ENCODE data around the gene CPA1.

Gene CPA1

DNA sequence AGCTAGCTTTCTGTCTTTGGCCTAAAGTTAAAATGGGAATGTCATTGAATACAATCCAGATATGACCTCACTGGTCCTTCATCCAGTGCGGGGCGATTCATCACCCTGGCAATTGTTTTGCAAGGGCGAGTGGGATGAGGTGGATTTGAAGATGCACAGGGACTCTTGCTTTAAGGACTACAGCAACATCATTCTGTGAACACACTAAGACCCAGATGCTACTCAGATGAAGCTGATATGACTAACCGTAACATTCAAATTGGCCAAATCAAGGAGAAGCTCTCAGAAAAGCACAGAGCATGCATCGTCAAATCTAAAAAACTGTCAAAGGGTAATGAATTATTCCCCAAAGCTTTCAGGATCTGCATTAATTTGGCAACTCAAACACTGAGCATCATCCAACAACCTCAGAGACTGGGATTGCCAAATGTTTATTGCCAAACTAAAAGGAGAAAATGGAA, 12.8 kb downstream of the CPA1 start:
- no peak overlapping the region for H3K4me2 ChIP-seq (ENCODE audit: low read length)

DNA sequence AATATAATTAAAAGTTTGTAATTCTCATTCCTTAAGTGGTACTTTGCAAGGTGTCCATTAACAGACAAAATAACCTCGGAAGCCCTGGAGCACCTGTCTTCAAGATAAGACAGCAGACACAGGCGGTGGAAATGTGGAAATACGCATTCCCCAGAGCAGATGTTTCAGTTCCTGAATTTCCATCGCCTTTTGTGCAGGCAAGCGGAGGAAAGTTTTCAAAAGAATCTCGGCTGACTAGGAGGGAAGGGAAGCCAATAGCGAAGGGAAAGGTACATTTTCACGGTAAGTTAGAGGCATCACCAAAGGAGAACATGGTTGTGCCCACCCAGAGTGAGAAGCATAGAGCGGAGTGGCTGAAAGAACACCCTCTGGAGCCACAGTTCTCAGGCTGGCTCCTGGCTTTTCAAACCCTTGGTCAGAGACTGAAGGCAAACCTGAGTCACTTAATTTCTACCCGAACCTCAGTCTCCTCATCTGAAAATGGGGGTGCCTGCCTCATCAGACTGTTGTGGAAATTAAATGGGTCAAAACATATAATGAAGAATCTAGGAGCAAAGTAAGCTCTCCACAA, 13.6 kb downstream of the CPA1 start:
- no peak overlapping the region for H3K27ac ChIP-seq (ENCODE audit: low read depth, low read length)
- H3K9me2 ChIP-seq (replicated peaks; ENCODE audit: control insufficient read depth, low read length) = no peaks in the 10 kb centered on the region
- H3K27me3 ChIP-seq (ENCODE audit: control insufficient read depth, low read length) = no peaks in the 10 kb centered on the region
- peaks cover 13% of the 10 kb centered on the region for H3K36me3 ChIP-seq (ENCODE audit: control insufficient read depth, low read length)
- H3K4me3 ChIP-seq (ENCODE audit: low read length) = no peak overlapping the region
- H3K9me3 ChIP-seq (ENCODE audit: control insufficient read depth, insufficient read depth, low read length) = no peaks in the 10 kb centered on the region
- H3F3A ChIP-seq (ENCODE audit: control insufficient read depth, insufficient read depth) = no peaks in the 10 kb centered on the region
- H3K4me2 ChIP-seq (ENCODE audit: low read length) = no peak overlapping the region
- no peaks in the 10 kb centered on the region for H3K79me2 ChIP-seq (ENCODE audit: control insufficient read depth, low read length)
- TF ChIP-seq, protein P1, sequence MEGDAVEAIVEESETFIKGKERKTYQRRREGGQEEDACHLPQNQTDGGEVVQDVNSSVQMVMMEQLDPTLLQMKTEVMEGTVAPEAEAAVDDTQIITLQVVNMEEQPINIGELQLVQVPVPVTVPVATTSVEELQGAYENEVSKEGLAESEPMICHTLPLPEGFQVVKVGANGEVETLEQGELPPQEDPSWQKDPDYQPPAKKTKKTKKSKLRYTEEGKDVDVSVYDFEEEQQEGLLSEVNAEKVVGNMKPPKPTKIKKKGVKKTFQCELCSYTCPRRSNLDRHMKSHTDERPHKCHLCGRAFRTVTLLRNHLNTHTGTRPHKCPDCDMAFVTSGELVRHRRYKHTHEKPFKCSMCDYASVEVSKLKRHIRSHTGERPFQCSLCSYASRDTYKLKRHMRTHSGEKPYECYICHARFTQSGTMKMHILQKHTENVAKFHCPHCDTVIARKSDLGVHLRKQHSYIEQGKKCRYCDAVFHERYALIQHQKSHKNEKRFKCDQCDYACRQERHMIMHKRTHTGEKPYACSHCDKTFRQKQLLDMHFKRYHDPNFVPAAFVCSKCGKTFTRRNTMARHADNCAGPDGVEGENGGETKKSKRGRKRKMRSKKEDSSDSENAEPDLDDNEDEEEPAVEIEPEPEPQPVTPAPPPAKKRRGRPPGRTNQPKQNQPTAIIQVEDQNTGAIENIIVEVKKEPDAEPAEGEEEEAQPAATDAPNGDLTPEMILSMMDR (IDR thresholded peaks at IDR 0.05; ENCODE audit: low read depth, low read length, poor library complexity, severe bottlenecking) = no peak
- no peak for TF ChIP-seq EZH2phosphoT487 (IDR thresholded peaks at IDR 0.05; ENCODE audit: borderline replicate concordance, low read length)
- no peaks in the 10 kb centered on the region for H3K4me1 ChIP-seq (ENCODE audit: control insufficient read depth, low read length)
- no peaks in the 10 kb centered on the region for H4K20me1 ChIP-seq (ENCODE audit: control insufficient read depth, insufficient read depth, low read depth, low read length)

More for the DNA sequence above, 12.8 kb downstream of the CPA1 start:
- no peak for TF ChIP-seq EZH2phosphoT487 (IDR thresholded peaks at IDR 0.05; ENCODE audit: borderline replicate concordance, low read length)
- TF ChIP-seq, protein P1 (IDR thresholded peaks at IDR 0.05; ENCODE audit: low read depth, low read length, poor library complexity, severe bottlenecking) = no peak
- no peaks in the 10 kb centered on the region for H3K79me2 ChIP-seq (ENCODE audit: control insufficient read depth, low read length)
- no peaks in the 10 kb centered on the region for H4K20me1 ChIP-seq (ENCODE audit: control insufficient read depth, insufficient read depth, low read depth, low read length)
- H3F3A ChIP-seq (ENCODE audit: control insufficient read depth, insufficient read depth) = no peaks in the 10 kb centered on the region
- H3K4me1 ChIP-seq (ENCODE audit: control insufficient read depth, low read length) = no peaks in the 10 kb centered on the region
- H3K27ac ChIP-seq (ENCODE audit: low read depth, low read length) = no peak overlapping the region
- H3K36me3 ChIP-seq (ENCODE audit: control insufficient read depth, low read length) = peaks cover 6% of the 10 kb centered on the region
- H3K4me3 ChIP-seq (ENCODE audit: low read length) = no peak overlapping the region
- H3K27me3 ChIP-seq (ENCODE audit: control insufficient read depth, low read length) = no peaks in the 10 kb centered on the region
- no peaks in the 10 kb centered on the region for H3K9me2 ChIP-seq (replicated peaks; ENCODE audit: control insufficient read depth, low read length)
- no peaks in the 10 kb centered on the region for H3K9me3 ChIP-seq (ENCODE audit: control insufficient read depth, insufficient read depth, low read length)

DNA sequence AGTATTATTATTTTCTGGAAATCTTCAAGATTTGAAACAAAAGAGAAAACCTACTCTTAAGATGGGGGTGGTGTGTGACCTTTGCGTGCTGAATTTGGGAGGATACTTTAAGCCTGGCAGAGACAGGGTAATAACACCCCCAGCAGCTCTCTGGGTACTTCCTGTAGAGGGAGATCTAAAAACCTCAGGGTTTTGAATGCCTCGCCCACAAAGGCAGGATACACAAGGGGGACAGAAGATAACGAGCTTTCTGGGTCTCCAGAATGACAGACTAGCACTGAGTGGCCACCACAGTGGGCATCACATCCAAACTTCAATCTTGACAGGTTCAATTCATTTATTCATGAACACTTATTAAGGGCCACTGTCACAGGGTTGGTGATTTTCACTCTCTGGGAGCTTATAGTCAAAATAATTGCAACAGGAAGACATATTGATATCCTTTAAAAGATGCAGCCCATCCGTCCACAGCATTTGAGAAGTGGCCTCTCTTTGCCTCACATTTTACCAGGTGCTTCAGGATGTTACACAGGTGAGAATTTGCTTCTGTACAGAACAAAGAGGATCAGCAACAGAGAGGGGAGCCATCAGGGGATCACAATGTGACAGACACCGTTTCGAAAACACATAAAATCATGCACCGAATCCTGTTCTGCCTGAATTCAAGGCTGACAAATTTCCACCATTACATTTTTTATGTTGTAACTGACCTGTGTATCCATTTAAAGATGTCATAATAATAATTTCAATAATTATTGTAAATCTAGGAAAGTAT, 14.3 kb downstream of the CPA1 start:
- TF ChIP-seq, protein P1 (IDR thresholded peaks at IDR 0.05; ENCODE audit: low read depth, low read length, poor library complexity, severe bottlenecking) = no peak
- TF ChIP-seq EZH2phosphoT487 (IDR thresholded peaks at IDR 0.05; ENCODE audit: borderline replicate concordance, low read length) = no peak
- Histone ChIP-seq H3F3A (ENCODE audit: control insufficient read depth, insufficient read depth) (no peaks in the 10 kb centered on the region), H4K20me1 (ENCODE audit: control insufficient read depth, insufficient read depth, low read depth, low read length) (no peaks in the 10 kb centered on the region), H3K9me3 (ENCODE audit: control insufficient read depth, insufficient read depth, low read length) (no peaks in the 10 kb centered on the region), H3K27ac (ENCODE audit: low read depth, low read length) (no peak overlapping the region), H3K27me3 (ENCODE audit: control insufficient read depth, low read length) (no peaks in the 10 kb centered on the region), H3K4me3 (ENCODE audit: low read length) (no peak overlapping the region), H3K4me2 (ENCODE audit: low read length) (no peak overlapping the region), H3K36me3 (ENCODE audit: control insufficient read depth, low read length) (peaks cover 14% of the 10 kb centered on the region), H3K4me1 (ENCODE audit: control insufficient read depth, low read length) (no peaks in the 10 kb centered on the region), H3K79me2 (ENCODE audit: control insufficient read depth, low read length) (no peaks in the 10 kb centered on the region), H3K9me2 (replicated peaks; ENCODE audit: control insufficient read depth, low read length) (no peaks in the 10 kb centered on the region)

All from DOHH2 (cell line).